ENCODE measurements around the gene CGREF1.

GRCh38 chr2:27067385-27067784, 51.5 kb downstream of the CGREF1 start:
- TF ChIP-seq CTCF (IDR thresholded peaks at IDR 0.05; ENCODE audit: low read depth, low read length, poor library complexity, severe bottlenecking) (no peak), EZH2phosphoT487 (IDR thresholded peaks at IDR 0.05; ENCODE audit: borderline replicate concordance, low read length) (no peak)
